GM23248 (cell line): ENCODE measurements around the gene PPP2R5C.

Experiments
- EZH2 ChIP-seq: fragments of 200-600 bp; sonication (generic); IDR thresholded peaks from 2 replicates; pipeline ENCODE4 v1.6.1; 2018; ENCODE audit warnings: antibody characterized with exemption, mild to moderate bottlenecking; ENCODE audit not compliant: insufficient read depth, poor library complexity, severe bottlenecking
- EZH2phosphoT487 ChIP-seq: fragments of 200-600 bp; sonication (generic); IDR thresholded peaks from 2 replicates; pipeline ENCODE4 v1.6.1; 2018; ENCODE audit warnings: antibody characterized with exemption, moderate library complexity, mild to moderate bottlenecking, low read depth; ENCODE audit not compliant: insufficient read depth

DNA sequence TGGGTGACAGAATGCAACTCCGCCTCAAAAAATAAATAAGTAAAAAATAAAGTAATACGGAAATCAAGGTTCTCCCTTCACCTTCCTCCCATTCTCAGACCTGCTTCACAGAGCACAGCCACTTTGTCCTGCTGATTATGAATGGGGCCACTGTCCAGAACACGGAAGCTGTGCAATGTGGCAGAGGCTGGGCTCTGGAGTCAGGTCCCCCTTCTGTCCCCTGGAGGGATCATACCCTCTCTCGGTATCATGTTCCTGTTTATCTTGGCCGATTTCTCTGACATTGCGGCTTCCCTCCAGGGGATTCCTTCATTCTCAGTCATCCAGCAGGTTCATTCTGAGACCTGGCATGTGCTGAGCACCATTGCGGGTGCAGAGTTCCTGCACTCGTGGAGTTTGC is 11.3 kb downstream of the PPP2R5C start:
- TF ChIP-seq EZH2 (no peak), EZH2phosphoT487 (no peak)
